ENCODE data around the gene CCDC86.
"Not testable (repeated sequence)": the region's sequence is repeated elsewhere in the genome, so short reads cannot be mapped to it uniquely, and the experiment has no call there.

CCDC86 gene

GRCh38 chr11:60841797-60842667 is at the start of gene CCDC86:
CCDC86 (plus strand) TSS chr11:60842113; CDS start chr11:60842125, 12 bp downstream.
- DNase-seq, result peak; percentile 97

- no peak for DNase-seq
Measured at GRCh38 chr11:60792521-60792920, 49.4 kb upstream of the CCDC86 start.

GRCh38 chr11:60795291-60795690 is 46.6 kb upstream of the CCDC86 start:
- DNase-seq, result no peak

- no peak for DNase-seq
Measured at GRCh38 chr11:60797846-60798630, 43.9 kb upstream of the CCDC86 start.

GRCh38 chr11:60798631-60799030 is 43.3 kb upstream of the CCDC86 start:
- DNase-seq, result no peak

- no peak for DNase-seq
Measured at GRCh38 chr11:60801194-60801593, 40.7 kb upstream of the CCDC86 start.

GRCh38 chr11:60803273-60803936 is 38.5 kb upstream of the CCDC86 start:
- no peak for DNase-seq

- no peak for DNase-seq
Measured at GRCh38 chr11:60809249-60809648, 32.7 kb upstream of the CCDC86 start.

GRCh38 chr11:60809691-60810090 is 32.2 kb upstream of the CCDC86 start:
- DNase-seq, result no peak

GRCh38 chr11:60810151-60810550 is 31.8 kb upstream of the CCDC86 start:
- no peak for DNase-seq

- no peak for DNase-seq
Measured at GRCh38 chr11:60810569-60810968, 31.3 kb upstream of the CCDC86 start.

- no peak for DNase-seq
Measured at GRCh38 chr11:60813324-60813723, 28.6 kb upstream of the CCDC86 start.

- no peak for DNase-seq
Measured at GRCh38 chr11:60814112-60814511, 27.8 kb upstream of the CCDC86 start.

- DNase-seq, result no peak
Measured at GRCh38 chr11:60816590-60817157, 25.2 kb upstream of the CCDC86 start.

- no peak for DNase-seq
Measured at GRCh38 chr11:60818057-60818456, 23.9 kb upstream of the CCDC86 start.

GRCh38 chr11:60821827-60822599 is 19.9 kb upstream of the CCDC86 start:
- no peak for DNase-seq

GRCh38 chr11:60823745-60824306 is 18.1 kb upstream of the CCDC86 start:
- DNase-seq, result not testable (repeated sequence)

- DNase-seq, result no peak
Measured at GRCh38 chr11:60825118-60825517, 16.8 kb upstream of the CCDC86 start.

GRCh38 chr11:60825790-60826189 is 16.1 kb upstream of the CCDC86 start:
- DNase-seq, result no peak

GRCh38 chr11:60830478-60831142 is 11.3 kb upstream of the CCDC86 start:
- DNase-seq, result no peak

- peak; percentile 75 for DNase-seq
Measured at GRCh38 chr11:60831143-60831500, 10.8 kb upstream of the CCDC86 start.

Data from NCI-H2171 (cell line).